ENCODE data around the gene PIGBOS1. TPM values are rescaled to one million over a fixed set of nuclear protein-coding genes. Genes with fewer than 3 reads are reported as not detected.
A peak's percentile ranks its signal among the peaks of the same experiment; 100 is the strongest.
"Not testable (repeated sequence)": the region's sequence is repeated elsewhere in the genome, so short reads cannot be mapped to it uniquely, and the experiment has no call there.

PIGBOS1 gene
- total RNA-seq, 2 donors from 2014 or later, result 15.5 to 34.1 TPM

GRCh38 chr15:55284426-55284825 is 34.5 kb downstream of the PIGBOS1 start:
- Histone ChIP-seq H3K4me1 (replicated peaks) (peaks cover 6% of the 10 kb centered on the region), H3K9me3 (no peaks in the 10 kb centered on the region), H3K4me3 (no peak overlapping the region), H3K27ac (peak overlapping the region; percentile 1 to 97), H3K27me3 (replicated peaks; ENCODE audit: insufficient read depth) (no peaks in the 10 kb centered on the region), H3K36me3 (no peaks in the 10 kb centered on the region)
- intact Hi-C loops (cut with DNase I), result no loop called here
- TF ChIP-seq POLR2AphosphoS5 (IDR thresholded peaks at IDR 0.05) (no peak), CTCF (IDR thresholded peaks at IDR 0.05) (no peak), POLR2A (IDR thresholded peaks at IDR 0.05) (no peak)
- DNase-seq (ENCODE audit: low spot score), result no peak
- WGBS, result 71% methylated on average over 1 of the region's 1 CpG

GRCh38 chr15:55283379-55284147 is 35.4 kb downstream of the PIGBOS1 start:
- peak; percentile 30 for TF ChIP-seq POLR2AphosphoS5 (IDR thresholded peaks at IDR 0.05)
- TF ChIP-seq POLR2A (IDR thresholded peaks at IDR 0.05), result no peak
- Histone ChIP-seq H3K36me3 (no peaks in the 10 kb centered on the region), H3K9me3 (no peaks in the 10 kb centered on the region), H3K27me3 (replicated peaks; ENCODE audit: insufficient read depth) (no peaks in the 10 kb centered on the region), H3K27ac (peak overlapping the region; percentile 1 to 97), H3K4me3 (no peak overlapping the region), H3K4me1 (replicated peaks) (peaks cover 8% of the 10 kb centered on the region)
- 72% methylated on average over 6 of the region's 6 CpGs for WGBS
- intact Hi-C loops (cut with DNase I), result no loop called here
- no peak for DNase-seq (ENCODE audit: low spot score)

GRCh38 chr15:55282284-55282833 is 36.6 kb downstream of the PIGBOS1 start:
- no peaks in the 10 kb centered on the region for H3K9me3 ChIP-seq
- H3K4me1 ChIP-seq (replicated peaks), result peaks cover 8% of the 10 kb centered on the region
- no peak for TF ChIP-seq POLR2AphosphoS5 (IDR thresholded peaks at IDR 0.05)
- TF ChIP-seq POLR2A (IDR thresholded peaks at IDR 0.05), result no peak
- no peak for TF ChIP-seq CTCF (IDR thresholded peaks at IDR 0.05)
- DNase-seq (ENCODE audit: low spot score), result no peak
- no peaks in the 10 kb centered on the region for H3K36me3 ChIP-seq
- peak overlapping the region; percentile 1 to 97 for H3K27ac ChIP-seq
- no peak overlapping the region for H3K4me3 ChIP-seq
- intact Hi-C loops (cut with DNase I), result no loop called here
- 74% methylated on average over 5 of the region's 5 CpGs for WGBS
- H3K27me3 ChIP-seq (replicated peaks; ENCODE audit: insufficient read depth), result no peaks in the 10 kb centered on the region

GRCh38 chr15:55281517-55282228 is 37.2 kb downstream of the PIGBOS1 start:
- peak overlapping the region; percentile 11 to 97 for H3K27ac ChIP-seq
- TF ChIP-seq POLR2AphosphoS5 (IDR thresholded peaks at IDR 0.05) (no peak), POLR2A (IDR thresholded peaks at IDR 0.05) (no peak), CTCF (IDR thresholded peaks at IDR 0.05) (no peak)
- H3K4me1 ChIP-seq (replicated peaks), result peaks cover 8% of the 10 kb centered on the region
- no peak for DNase-seq (ENCODE audit: low spot score)
- no peaks in the 10 kb centered on the region for H3K36me3 ChIP-seq
- no peaks in the 10 kb centered on the region for H3K9me3 ChIP-seq
- no peak overlapping the region for H3K4me3 ChIP-seq
- intact Hi-C loops (cut with DNase I), result no loop called here
- no peaks in the 10 kb centered on the region for H3K27me3 ChIP-seq (replicated peaks; ENCODE audit: insufficient read depth)

GRCh38 chr15:55280589-55280988 is 38.3 kb downstream of the PIGBOS1 start:
- peak overlapping the region in 1 of 2 donors; percentile 10 for H3K27ac ChIP-seq
- H3K36me3 ChIP-seq; H3K9me3 ChIP-seq; H3K27me3 ChIP-seq (replicated peaks; ENCODE audit: insufficient read depth); intact Hi-C loops (cut with DNase I); H3K4me1 ChIP-seq (replicated peaks); H3K4me3 ChIP-seq; DNase-seq (ENCODE audit: low spot score): not testable (repeated sequence)
- 91% methylated on average over 2 of the region's 2 CpGs for WGBS

Data from prostate gland (tissue), 2 donors.